SK-N-DZ (cell line): ENCODE results near the gene HNRNPUL2.
"Not testable (repeated sequence)": the region's sequence is repeated elsewhere in the genome, so short reads cannot be mapped to it uniquely, and the experiment has no call there.

ENCODE experiments used
- DNase-seq: peaks from one replicate; pipeline ENCODE4 v3.0.0-alpha.2; 2015; ENCODE audit warnings: low spot score

Gene HNRNPUL2

GRCh38 chr11:62705413-62705812 is 21.8 kb downstream of the HNRNPUL2 start:
- DNase-seq, result no peak

DNA sequence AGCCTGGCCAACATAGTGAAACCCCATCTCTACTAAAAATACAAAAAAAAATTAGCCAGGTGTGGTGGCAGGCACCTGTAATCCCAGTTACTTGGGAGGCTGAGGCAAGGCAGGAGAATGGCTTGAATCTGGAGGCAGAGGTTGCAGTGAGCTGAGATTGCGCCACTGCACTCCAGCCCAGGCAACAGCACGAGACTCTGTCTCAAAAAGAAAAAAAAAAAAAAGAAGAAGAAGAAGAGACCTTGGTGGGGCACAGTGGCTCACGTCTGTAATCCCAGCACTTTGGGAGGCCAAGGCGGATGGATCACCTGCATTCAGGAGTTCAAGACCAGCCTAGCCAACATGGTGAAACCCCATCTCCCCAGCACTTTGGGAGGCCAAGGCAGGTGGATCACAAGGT is 23.3 kb downstream of the HNRNPUL2 start:
- DNase-seq, result not testable (repeated sequence)

- DNase-seq, result no peak
Measured at GRCh38 chr11:62702246-62702645, 25.0 kb downstream of the HNRNPUL2 start.

GRCh38 chr11:62694455-62695167 is 32.6 kb downstream of the HNRNPUL2 start:
- DNase-seq, result peak; percentile 82

GRCh38 chr11:62693624-62694023 is 33.6 kb downstream of the HNRNPUL2 start:
- DNase-seq, result not testable (repeated sequence)

- no peak for DNase-seq
Measured at GRCh38 chr11:62689421-62690183, 37.7 kb downstream of the HNRNPUL2 start, which contains the start of gene LRRN4CL. TSS of gene LRRN4CL (minus strand) at chr11:62689530. CDS start at chr11:62688508, 1,022 bp downstream.

DNA sequence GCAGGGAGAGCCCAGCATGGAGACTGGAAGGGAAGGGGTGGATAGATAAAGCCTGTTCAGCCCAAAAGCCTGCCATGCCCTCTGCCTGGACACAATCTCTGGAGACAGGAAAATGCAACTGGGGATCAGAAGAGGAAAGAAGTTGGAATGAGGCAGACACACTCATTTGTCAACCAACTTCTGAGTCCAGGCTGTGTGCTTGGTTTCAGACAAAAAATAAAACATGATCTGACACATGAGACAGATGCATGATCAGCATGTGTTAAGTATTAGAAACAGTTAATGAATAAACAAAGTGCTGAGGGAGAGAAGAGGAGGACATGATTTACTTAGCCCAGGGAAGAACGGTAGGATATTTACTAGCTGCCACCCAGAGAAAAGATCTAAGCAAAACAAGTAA is 38.8 kb downstream of the HNRNPUL2 start:
- no peak for DNase-seq

DNA sequence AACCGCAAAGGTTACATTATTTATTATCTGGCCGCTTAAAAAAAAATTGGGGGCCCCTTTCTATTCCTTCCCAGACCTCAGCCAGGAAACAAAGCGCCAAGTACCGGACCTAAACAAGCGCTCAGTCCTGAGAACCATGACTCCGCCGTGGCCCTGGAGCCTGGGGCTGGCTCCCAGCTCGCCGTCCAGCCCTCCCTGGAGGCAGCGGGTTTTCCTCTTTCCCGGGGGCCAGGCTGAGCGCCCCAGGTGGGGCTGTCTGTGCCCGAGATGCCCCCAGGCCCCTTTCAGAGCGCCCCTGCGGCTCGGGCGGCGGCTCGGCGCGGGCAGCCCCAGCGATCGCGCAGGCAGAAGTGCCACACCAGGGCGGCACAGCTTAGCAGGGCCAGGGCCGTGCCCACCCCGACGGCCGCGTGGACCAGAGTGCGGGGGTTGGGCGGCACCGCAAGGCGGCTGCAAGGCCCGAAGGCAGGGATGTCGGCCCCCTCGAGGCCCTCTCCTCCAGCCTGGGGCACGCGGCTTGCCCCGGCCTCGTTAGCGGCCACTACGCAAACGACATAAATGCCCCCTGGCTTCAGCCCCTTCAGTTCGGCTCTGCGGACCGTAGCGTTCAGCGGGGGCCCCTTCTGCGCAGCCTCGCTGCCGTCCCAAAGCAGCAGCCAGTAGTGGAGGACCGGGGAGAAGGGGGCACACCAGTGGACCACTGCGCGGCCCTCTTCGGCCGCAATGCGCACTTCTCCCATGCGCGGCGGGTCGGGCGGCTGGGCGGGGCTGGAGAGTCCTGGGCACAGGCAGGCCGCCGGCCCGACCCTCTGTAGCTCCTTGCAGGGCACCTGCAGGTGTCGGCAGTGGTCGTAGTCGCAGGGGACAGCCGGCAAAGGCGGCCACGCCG is 39.5 kb downstream of the HNRNPUL2 start:
- DNase-seq, result no peak

DNA sequence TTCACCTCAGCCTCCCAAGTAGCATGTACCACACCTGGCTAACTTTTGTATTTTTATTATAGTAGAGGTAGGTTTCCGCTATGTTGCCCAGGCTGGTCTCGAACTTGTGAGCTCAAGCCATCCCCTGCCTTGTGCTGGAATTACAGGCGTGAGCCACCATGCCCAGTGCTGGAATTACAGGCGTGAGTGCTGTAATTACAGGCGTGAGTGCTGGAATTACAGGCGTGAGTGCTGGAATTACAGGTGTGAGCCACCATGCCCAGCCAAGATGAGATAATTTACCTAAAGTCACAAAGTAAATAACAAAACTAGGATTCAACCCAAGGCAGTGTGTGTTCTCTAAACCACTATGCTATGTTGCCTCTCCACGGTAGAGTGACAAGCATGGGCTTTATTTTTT is 44.7 kb downstream of the HNRNPUL2 start:
- DNase-seq, result no peak

GRCh38 chr11:62680825-62681240 is 46.4 kb downstream of the HNRNPUL2 start:
- DNase-seq, result peak; percentile 79

GRCh38 chr11:62678770-62679696 is 48.2 kb downstream of the HNRNPUL2 start, which contains the start of gene UBXN1:
TSS of gene UBXN1 (minus strand) at chr11:62679073. CDS start at chr11:62678923, 150 bp downstream.
- peak; percentile 90 for DNase-seq

DNA sequence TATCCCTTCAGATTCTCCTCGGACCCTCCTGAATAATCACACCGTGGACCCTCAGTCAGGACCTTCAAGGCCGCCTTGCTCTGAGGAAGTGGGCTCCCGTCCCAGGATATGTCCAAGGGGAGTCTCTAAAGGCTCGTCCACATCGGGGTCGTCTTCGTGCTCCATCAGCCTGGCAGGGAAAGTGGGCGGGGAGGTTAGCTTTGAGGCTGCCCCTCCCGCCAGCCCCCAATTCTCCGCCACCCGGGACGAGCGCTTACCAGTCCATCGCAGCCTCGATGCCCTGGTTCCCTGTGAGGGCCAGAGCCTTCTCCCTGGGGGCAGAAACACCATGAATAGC is 48.9 kb downstream of the HNRNPUL2 start:
- no peak for DNase-seq

- no peak for DNase-seq
Measured at GRCh38 chr11:62677714-62678113, 49.5 kb downstream of the HNRNPUL2 start.

GRCh38 chr11:62677156-62677555 is 50.1 kb downstream of the HNRNPUL2 start:
- DNase-seq, result no peak

- DNase-seq, result no peak
Measured at GRCh38 chr11:62676698-62677097, 50.6 kb downstream of the HNRNPUL2 start.

DNA sequence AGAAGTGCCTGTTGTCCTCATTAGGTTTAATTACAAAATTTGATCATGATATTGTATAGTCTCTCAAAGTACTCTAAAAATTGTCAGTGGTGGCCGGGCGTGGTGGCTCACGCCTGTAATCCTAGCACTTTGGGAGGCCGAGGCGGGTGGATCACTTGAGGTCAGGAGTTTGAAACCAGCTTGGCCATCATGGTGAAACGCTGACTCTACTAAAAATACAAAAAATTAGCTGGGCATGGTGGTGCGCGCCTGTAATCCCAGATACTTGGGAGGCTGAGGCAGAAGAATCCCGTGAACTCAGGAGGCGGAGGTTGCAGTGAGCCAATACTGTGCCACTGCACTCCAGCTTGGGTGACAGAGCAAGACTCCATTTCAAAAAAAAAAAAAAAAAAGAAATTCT is 51.8 kb downstream of the HNRNPUL2 start:
- not testable (repeated sequence) for DNase-seq

- DNase-seq, result no peak
Measured at GRCh38 chr11:62673196-62673525, 54.1 kb downstream of the HNRNPUL2 start.

DNA sequence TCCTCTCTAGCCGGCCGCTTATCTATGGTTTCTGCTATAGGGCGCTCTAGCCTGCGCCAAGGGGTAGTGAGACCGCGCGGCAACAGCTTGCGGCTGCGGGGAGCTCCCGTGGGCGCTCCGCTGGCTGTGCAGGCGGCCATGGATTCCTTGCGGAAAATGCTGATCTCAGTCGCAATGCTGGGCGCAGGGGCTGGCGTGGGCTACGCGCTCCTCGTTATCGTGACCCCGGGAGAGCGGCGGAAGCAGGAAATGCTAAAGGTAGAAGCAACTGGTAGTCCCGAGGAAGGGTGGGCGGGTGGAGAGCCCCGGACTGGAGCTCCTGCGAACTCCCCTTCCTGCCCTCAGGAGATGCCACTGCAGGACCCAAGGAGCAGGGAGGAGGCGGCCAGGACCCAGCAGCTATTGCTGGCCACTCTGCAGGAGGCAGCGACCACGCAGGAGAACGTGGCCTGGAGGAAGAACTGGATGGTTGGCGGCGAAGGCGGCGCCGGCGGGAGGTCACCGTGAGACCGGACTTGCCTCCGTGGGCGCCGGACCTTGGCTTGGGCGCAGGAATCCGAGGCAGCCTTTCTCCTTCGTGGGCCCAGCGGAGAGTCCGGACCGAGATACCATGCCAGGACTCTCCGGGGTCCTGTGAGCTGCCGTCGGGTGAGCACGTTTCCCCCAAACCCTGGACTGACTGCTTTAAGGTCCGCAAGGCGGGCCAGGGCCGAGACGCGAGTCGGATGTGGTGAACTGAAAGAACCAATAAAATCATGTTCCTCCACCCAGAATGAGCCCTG is 55.5 kb downstream of the HNRNPUL2 start, which contains the start of the genes LBHD1 and UQCC3:
Gene LBHD1 (minus strand): TSS at position 660 of the 782 bp plus-strand sequence. CDS start 2,236 bp downstream, outside the sequence.
Gene UQCC3 (plus strand): TSS at position 66 of the 782 bp plus-strand sequence. CDS start 73 bp downstream, at position 139.
- peak; percentile 89 for DNase-seq

GRCh38 chr11:62671236-62671607 is 56.0 kb downstream of the HNRNPUL2 start:
- no peak for DNase-seq
